Measurements from ENCODE around the gene ADAMTSL1. TPM values are rescaled to one million over a fixed set of nuclear protein-coding genes. Genes with fewer than 3 reads are reported as not detected.

Gene ADAMTSL1
- total RNA-seq, 2 donors from 2014 or later = 1.5 TPM; not detected in 1

- Mint-ChIP-seq H3K4me1 (peaks cover 10% of the 10 kb centered on the region), H3K4me3 (no peak overlapping the region), H3K27me3 (ENCODE audit: insufficient read depth) (peaks cover 4% of the 10 kb centered on the region), H3K27ac (no peak overlapping the region), H3K9me3 (no peaks in the 10 kb centered on the region), H3K36me3 (ENCODE audit: low read depth) (no peaks in the 10 kb centered on the region)
- Histone ChIP-seq H3K36me3 (ENCODE audit: control insufficient read depth, insufficient read depth, low read length) (no peaks in the 10 kb centered on the region), H3K9me3 (ENCODE audit: control insufficient read depth, low read length) (peaks cover 4% of the 10 kb centered on the region), H3K27me3 (ENCODE audit: control insufficient read depth, insufficient read depth, low read length, poor library complexity, severe bottlenecking) (no peaks in the 10 kb centered on the region), H3K4me3 (ENCODE audit: low read length) (no peak overlapping the region), H3K4me1 (ENCODE audit: control insufficient read depth, insufficient read depth, low read length) (no peaks in the 10 kb centered on the region), H3K27ac (ENCODE audit: low read depth, low read length) (no peak overlapping the region), H3K9ac (ENCODE audit: extremely low read depth, low read length, poor library complexity, severe bottlenecking) (no peak overlapping the region)
- WGBS, 2 experiments (ENCODE audit: insufficient coverage in 1 of 2, insufficient read length in 1 of 2) = 83 to 86% methylated on average over 3 to 5 of the region's 5 CpGs
- TF ChIP-seq CTCF (conservative IDR thresholded peaks at IDR 0.05) = no peak
- DNase-seq = no peak
These were observed 249.4 kb downstream of the ADAMTSL1 start for GRCh38 chr9:18723366-18723765.

- DNase-seq = no peak
- Mint-ChIP-seq H3K4me1 (peaks cover 10% of the 10 kb centered on the region), H3K36me3 (ENCODE audit: low read depth) (no peaks in the 10 kb centered on the region), H3K27me3 (ENCODE audit: insufficient read depth) (peaks cover 3% of the 10 kb centered on the region), H3K27ac (no peak overlapping the region), H3K4me3 (no peak overlapping the region), H3K9me3 (no peaks in the 10 kb centered on the region)
- Histone ChIP-seq H3K36me3 (ENCODE audit: control insufficient read depth, insufficient read depth, low read length) (no peaks in the 10 kb centered on the region), H3K4me1 (ENCODE audit: control insufficient read depth, insufficient read depth, low read length) (no peaks in the 10 kb centered on the region), H3K27ac (ENCODE audit: low read depth, low read length) (no peak overlapping the region), H3K27me3 (ENCODE audit: control insufficient read depth, insufficient read depth, low read length, poor library complexity, severe bottlenecking) (no peaks in the 10 kb centered on the region), H3K9me3 (ENCODE audit: control insufficient read depth, low read length) (peaks cover 4% of the 10 kb centered on the region), H3K9ac (ENCODE audit: extremely low read depth, low read length, poor library complexity, severe bottlenecking) (no peak overlapping the region), H3K4me3 (ENCODE audit: low read length) (no peak overlapping the region)
- 83% methylated on average over 1 of the region's 1 CpG; no CpG with 5 or more reads in 1 of the 2 experiments for WGBS, 2 experiments (ENCODE audit: insufficient coverage in 1 of 2, insufficient read length in 1 of 2)
- no peak for TF ChIP-seq CTCF (conservative IDR thresholded peaks at IDR 0.05)
These were observed 252.6 kb downstream of the ADAMTSL1 start for GRCh38 chr9:18726546-18726945.

- peaks cover 13% of the 10 kb centered on the region for H3K4me1 Mint-ChIP-seq
- no peak for TF ChIP-seq CTCF (conservative IDR thresholded peaks at IDR 0.05)
- no peaks in the 10 kb centered on the region for H3K27me3 Mint-ChIP-seq (ENCODE audit: insufficient read depth)
- H3K36me3 Mint-ChIP-seq (ENCODE audit: low read depth) = no peaks in the 10 kb centered on the region
- Histone ChIP-seq H3K4me1 (ENCODE audit: control insufficient read depth, insufficient read depth, low read length) (no peaks in the 10 kb centered on the region), H3K27me3 (ENCODE audit: control insufficient read depth, insufficient read depth, low read length, poor library complexity, severe bottlenecking) (no peaks in the 10 kb centered on the region), H3K4me3 (ENCODE audit: low read length) (no peak overlapping the region), H3K27ac (ENCODE audit: low read depth, low read length) (no peak overlapping the region), H3K9ac (ENCODE audit: extremely low read depth, low read length, poor library complexity, severe bottlenecking) (no peak overlapping the region), H3K9me3 (ENCODE audit: control insufficient read depth, low read length) (peaks cover 4% of the 10 kb centered on the region), H3K36me3 (ENCODE audit: control insufficient read depth, insufficient read depth, low read length) (no peaks in the 10 kb centered on the region)
- no peak overlapping the region for H3K27ac Mint-ChIP-seq
- H3K4me3 Mint-ChIP-seq = no peak overlapping the region
- H3K9me3 Mint-ChIP-seq = no peaks in the 10 kb centered on the region
- WGBS, 2 experiments (ENCODE audit: insufficient coverage in 1 of 2, insufficient read length in 1 of 2) = 95 to 96% methylated on average over 3 to 7 of the region's 7 CpGs
- DNase-seq = no peak
These were observed 254.0 kb downstream of the ADAMTSL1 start for GRCh38 chr9:18727904-18728303.

Data from endodermal cell (in vitro differentiated cells).